Sigmoid colon (tissue), 4 donors: Measurements from ENCODE around the gene TECTA.

Experiments used
- CTCF ChIP-seq, 4 experiments: fragments of 450-650 bp in 3 of 4; fragments of 200-600 bp in 1 of 4; IDR thresholded peaks; one replicate each; pipeline ENCODE4 v1.5.1; 2016 to 2019; ENCODE audit warnings: antibody characterized with exemption in 4 of 4, mild to moderate bottlenecking in 3 of 4, moderate library complexity in 2 of 4
- EP300 ChIP-seq, 4 donors: sonication (generic); formaldehyde crosslinking; IDR thresholded peaks; one replicate each; pipeline ENCODE4 v1.6.1; 2017; ENCODE audit warnings: antibody characterized with exemption in 4 of 4
- POLR2A ChIP-seq, 2 donors: fragments of 450-650 bp; IDR thresholded peaks; one replicate each; pipeline ENCODE4 v1.6.1; 2016; ENCODE audit warnings: antibody characterized with exemption in 2 of 2, mild to moderate bottlenecking in 2 of 2, moderate library complexity in 2 of 2

DNA sequence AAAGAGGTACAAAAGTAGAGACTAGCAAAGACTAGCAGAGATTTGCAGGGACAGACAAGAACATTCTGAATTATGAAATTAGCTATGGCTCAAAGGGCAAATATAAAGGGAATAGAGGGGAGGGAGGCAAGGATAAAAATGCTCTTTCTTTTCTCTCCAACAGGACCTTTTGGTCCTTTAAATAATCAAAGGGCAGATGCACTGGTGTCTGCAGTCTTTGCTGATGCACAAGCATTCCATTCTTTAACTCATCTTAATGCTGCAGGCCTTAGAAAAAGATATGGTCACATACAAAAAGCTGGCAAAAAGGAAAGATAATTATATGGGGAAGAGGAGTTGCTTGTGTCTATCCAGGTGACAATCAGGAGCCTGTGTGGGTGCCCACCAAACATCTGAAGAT is 137.9 kb downstream of the TECTA start:
- no peak for TF ChIP-seq CTCF (IDR thresholded peaks at IDR 0.05)
- no peak for TF ChIP-seq POLR2A (IDR thresholded peaks at IDR 0.05)
- TF ChIP-seq EP300 (IDR thresholded peaks at IDR 0.05), result no peak
